NCI-H774 (cell line): ENCODE results near the gene TIPIN.

Experiments
- DNase-seq: peaks from one replicate; lab custom pipeline; 2025; lab: John Stamatoyannopoulos, UW

The TIPIN gene

GRCh38 chr15:66302489-66303278, 53.8 kb downstream of the TIPIN start:
- DNase-seq: no peak

- DNase-seq: no peak
Measured at GRCh38 chr15:66298803-66299251, 57.7 kb downstream of the TIPIN start.

- no peak for DNase-seq
Measured at GRCh38 chr15:66296186-66296585, 60.3 kb downstream of the TIPIN start.

GRCh38 chr15:66294932-66295235, 61.6 kb downstream of the TIPIN start:
- no peak for DNase-seq

- DNase-seq: peak; percentile 39
Measured at GRCh38 chr15:66294157-66294931, 62.1 kb downstream of the TIPIN start.

- DNase-seq: peak; percentile 68
Measured at GRCh38 chr15:66293419-66294156, 62.9 kb downstream of the TIPIN start, which contains the start of gene DIS3L. DIS3L (plus strand) TSS chr15:66293568; CDS start chr15:66293597, 29 bp downstream.

- DNase-seq: no peak
Measured at GRCh38 chr15:66292571-66293418, 63.7 kb downstream of the TIPIN start.

GRCh38 chr15:66291816-66292570, 64.5 kb downstream of the TIPIN start:
- DNase-seq: no peak

- no peak for DNase-seq
Measured at GRCh38 chr15:66290518-66290917, 66.0 kb downstream of the TIPIN start.

- no peak for DNase-seq
Measured at GRCh38 chr15:66290007-66290406, 66.5 kb downstream of the TIPIN start.

GRCh38 chr15:66288551-66289185, 67.8 kb downstream of the TIPIN start:
- no peak for DNase-seq

- no peak for DNase-seq
Measured at GRCh38 chr15:66288093-66288492, 68.4 kb downstream of the TIPIN start.

GRCh38 chr15:66287461-66288057, 68.9 kb downstream of the TIPIN start:
- no peak for DNase-seq
